Middle frontal gyrus (tissue), 1 donor: Measurements from ENCODE around the gene LAMA3.
"Not testable (repeated sequence)": the region's sequence is repeated elsewhere in the genome, so short reads cannot be mapped to it uniquely, and the experiment has no call there.

ENCODE experiments used
- DNase-seq: peaks from one replicate; pipeline ENCODE4 v3.0.0-alpha.2; 2015; ENCODE audit warnings: low spot score; ENCODE audit errors: extremely low spot score

Gene LAMA3

DNA sequence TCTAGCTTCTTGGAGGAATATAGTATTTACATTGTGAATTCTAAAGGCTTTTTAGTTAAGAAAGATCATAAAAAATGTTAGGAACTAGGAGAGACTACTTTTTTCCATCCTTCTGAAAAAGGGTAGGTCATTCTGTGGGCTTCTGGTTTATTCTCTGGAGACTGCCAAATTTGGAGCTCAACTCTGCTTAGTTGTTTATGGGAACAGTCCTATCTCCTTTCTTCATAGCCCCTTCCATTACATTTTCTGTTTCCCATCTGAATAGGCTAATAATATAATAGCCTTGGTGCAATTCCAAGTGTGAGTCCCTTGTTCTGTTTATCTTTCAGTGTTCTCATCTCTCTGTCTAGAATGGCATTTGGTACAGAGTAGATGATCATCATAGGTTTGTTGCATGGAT lies 15.6 kb downstream of the LAMA3 start:
- DNase-seq = no peak

DNA sequence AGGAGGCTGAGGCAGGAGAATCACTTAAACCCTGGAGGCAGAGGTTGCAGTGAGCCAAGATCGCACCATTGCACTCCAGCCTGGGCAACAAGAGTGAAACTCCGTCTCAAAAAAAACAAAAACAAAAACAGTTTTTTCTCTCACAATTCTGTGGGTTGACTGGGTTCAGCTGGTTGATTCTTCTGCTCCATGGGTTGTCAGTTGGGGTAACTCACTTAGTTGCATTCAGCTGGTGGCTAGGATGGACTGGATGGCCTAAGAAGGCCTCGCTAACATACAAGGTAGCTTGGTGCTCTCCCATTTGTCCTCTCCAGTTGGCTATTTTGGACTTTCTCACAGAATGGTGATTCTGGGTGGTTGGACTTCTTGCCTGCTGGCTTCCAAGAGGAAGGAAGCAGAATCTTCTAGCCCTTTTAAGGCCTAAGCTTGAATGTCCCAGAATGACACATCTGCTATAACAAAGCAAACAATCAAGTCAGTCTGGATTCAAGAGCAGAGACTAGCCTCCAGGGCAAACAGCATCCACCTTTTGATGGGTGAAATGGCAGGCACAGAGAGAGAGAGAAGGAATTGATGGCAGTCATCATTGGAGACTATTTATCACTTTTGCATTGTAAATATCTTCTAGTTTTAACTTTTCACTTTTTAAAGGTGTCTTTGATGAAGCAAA lies 17.9 kb downstream of the LAMA3 start:
- DNase-seq = no peak

DNA sequence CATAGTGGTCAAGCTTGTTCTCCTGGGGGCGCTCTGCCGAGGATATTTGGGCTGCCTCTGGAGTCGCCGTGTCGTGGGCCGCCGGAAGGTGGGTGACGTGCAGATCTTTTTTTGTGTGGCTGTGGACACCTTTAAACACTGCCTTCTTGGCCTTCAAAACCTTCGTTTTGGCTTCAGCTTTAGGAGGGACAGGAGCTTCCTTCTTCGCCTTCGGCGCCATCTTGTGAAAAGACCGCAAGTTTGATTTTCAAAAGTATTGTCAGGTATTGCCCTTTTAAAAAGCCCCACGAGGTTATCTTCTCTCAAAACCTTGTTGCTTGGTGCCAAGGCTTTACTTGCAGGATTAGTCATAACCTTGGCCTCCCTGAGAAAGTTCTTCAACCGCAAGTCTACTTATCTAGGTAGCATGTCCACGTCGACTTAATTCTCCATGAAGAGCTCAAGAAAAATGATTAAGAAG lies 20.8 kb downstream of the LAMA3 start:
- DNase-seq = no peak

DNA sequence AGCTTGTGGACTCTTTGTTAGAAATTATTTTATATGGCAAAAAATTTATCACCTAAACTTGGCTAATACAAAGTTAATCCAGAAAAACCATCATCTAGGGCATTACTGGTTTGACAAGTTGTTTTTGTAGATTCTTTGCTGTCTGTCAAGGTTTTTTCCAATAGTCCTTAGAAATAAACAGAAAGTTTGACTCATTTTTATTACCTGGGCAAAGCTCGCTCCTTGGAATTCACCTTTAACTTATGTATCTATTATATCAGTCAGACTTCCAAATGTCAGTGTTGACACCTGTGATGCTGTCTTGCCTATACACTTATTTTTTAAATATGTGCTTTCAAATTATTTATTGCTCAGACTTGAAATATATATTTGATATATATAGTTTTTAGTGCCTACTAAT lies 21.7 kb downstream of the LAMA3 start:
- no peak for DNase-seq

DNA sequence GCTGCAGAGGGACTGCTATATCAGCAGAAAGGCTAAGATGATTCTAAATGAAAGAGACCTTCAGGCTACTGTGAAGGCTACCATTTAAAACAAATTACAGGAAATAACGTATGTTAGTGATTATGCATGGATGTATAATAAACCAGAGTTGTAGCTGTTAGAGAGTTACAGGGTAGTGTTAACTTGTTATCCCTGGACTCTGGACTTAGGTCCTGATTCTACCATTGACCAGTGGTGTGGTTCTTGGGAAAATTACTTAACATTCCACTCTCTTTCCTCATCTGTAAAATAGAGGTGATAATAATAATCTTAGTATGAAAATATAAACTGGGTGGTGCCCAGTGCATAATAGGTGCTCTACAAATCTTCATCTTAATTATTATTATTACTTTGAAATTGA lies 22.2 kb downstream of the LAMA3 start:
- DNase-seq = no peak

DNA sequence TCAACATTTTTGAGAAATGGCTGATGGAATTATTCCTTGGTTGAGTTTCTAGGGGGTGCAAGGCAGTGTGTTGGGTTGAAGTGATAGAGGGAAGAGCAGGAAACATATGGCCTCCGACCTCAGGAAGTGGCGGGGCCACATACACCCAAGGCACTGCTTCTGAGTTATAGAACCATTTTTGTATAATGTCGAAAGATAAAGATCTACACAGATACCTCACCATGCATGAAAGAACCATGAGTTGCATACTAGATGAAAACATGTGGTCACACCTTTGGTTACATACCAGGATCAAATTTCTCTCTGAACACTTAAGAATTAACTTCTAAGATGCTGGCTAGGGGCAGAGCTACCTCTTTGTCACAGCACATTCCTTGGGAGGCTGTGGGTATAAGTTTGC lies 23.2 kb downstream of the LAMA3 start:
- no peak for DNase-seq

DNA sequence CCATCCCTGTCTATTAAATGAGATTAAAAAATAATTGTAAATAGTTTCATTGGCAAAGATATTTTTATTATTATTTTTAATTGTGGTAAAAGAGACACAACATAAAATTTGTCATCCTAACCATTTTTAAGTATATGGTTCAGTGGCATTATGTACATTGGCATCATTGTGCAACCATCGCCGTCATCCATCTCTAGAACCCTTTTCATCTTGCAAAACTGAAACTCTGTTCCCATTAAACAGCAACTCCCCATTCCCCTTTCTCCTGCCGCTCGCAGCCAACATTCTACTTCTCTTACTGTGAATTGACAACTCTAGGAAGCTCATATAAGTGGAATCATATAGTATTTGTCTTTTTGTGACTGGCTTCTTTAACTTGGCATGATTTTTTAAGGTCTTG lies 25.3 kb downstream of the LAMA3 start:
- DNase-seq = no peak

DNA sequence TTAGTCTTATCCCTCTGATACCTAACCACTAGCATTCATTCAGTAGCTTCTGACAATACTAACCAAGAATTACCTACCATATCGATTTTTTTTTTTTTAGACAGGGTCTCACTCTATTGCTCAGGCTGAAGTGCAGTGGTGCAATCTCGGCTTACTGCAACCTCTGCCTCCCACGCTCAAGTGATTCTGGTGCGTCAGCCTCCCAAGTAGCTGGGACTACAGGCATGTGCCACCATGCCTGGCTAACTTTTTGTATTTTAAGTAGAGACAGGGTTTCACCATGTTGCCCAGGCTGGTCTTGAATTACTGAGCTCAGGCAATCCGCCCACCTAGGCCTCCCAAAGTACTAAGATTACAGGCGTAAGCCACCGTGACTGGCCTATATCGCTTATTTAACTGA lies 26.8 kb downstream of the LAMA3 start:
- DNase-seq = not testable (repeated sequence)

DNA sequence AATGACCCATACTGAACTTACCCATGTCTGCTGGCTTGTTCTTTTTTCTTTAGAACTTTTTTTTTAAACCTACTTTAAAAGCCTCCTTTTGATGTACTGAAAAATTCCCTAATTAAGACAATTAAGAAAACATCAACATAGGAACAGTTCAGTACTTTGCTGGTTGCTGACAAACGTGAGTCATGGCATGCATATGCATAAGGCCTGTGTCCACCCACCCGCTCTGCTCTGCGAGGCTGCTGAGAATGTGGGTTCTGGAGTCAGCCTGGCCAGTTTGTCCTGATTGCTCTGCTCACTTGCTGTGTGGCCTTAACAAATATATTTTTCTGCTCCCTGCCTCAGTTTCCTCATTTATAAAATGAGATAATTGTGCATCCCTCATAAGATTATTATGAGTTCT lies 27.3 kb downstream of the LAMA3 start:
- DNase-seq = peak; percentile 29

DNA sequence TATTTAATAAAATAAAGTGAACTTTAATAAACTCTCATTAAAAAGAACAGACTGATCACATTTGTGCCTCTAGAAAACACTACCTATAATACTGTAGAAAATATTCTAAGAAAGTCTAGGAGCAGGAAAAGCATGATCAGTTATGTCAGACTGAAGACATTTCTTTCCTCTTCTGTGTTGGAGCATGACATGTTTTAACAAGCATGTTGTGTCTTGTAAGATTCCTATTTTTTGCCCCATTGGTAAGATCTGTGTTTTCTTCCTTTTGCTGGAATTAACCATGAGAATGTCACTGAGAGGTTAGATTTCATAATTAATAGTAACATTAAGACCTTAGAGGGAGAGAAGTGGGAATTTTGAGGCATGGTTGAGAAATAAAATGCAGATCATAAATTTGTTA lies 27.7 kb downstream of the LAMA3 start:
- DNase-seq = no peak

DNA sequence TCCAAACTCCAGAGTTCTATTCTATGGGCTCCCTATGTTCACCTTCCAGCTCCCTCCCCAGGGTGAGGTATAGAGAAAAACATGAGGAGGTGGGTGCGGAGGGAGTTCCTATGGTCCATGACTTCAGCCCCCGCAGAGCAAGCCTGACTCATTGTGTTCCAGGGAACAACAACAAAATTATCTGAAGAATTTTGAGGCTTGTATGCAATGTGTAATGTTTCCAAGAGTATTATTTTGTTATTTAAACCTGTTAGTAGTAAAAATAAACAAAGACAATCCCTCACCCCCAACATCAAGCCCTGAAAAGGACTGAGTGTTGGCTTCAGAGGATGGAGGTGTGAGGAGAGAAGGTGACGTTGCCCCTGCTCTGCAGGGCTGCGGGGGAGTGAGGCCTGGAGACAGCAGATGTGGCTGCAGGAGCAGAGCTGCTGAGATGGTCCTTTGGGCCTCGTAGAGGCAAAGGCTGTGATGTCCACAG lies 29.0 kb downstream of the LAMA3 start:
- DNase-seq = no peak

DNA sequence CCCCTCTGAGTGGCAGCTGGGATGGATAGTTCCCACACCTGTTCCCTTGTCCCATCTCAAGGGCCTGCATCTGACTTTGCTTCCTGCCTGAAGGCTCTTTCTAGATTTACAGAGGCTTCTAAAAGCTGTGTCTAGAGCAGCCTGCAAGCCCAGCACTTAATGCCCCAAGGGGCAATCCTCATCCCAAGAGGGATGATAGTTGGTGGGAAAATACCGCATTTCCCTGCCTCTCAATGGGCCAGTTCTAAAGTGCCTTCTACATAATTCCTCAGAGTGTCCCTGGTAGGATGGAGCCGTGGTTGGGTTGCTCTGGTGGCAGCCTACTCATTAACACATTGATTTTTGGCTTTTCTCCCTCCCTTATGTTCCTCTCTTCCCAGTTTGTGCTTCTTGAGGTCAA lies 29.5 kb downstream of the LAMA3 start:
- no peak for DNase-seq

DNA sequence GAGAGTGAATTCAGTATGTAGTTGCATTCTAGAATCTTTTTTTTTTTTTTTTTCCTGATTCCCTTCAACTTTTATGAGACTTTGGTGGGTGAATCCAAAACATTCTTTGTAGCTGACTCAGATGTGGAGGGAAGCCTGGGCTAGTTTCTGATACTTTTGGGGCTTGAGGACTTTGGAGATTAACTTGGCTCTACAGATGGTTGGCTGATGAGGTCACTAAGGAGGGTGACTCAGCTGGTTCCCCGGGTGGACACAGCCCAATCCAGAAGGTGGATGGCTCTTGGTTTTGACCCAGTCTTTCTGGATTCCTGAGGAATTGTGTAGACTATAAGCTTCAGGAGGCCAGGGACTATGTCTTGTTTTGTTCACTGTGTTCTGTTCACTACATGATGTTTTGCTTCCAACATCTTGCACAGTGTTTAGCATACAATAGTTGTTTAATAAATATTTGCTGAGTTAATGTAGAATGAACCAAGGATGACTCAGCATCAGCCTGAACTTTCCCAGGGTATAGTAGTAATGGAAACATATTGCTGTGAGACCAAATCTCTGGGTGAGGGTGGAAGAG lies 30.5 kb downstream of the LAMA3 start:
- DNase-seq = no peak

DNA sequence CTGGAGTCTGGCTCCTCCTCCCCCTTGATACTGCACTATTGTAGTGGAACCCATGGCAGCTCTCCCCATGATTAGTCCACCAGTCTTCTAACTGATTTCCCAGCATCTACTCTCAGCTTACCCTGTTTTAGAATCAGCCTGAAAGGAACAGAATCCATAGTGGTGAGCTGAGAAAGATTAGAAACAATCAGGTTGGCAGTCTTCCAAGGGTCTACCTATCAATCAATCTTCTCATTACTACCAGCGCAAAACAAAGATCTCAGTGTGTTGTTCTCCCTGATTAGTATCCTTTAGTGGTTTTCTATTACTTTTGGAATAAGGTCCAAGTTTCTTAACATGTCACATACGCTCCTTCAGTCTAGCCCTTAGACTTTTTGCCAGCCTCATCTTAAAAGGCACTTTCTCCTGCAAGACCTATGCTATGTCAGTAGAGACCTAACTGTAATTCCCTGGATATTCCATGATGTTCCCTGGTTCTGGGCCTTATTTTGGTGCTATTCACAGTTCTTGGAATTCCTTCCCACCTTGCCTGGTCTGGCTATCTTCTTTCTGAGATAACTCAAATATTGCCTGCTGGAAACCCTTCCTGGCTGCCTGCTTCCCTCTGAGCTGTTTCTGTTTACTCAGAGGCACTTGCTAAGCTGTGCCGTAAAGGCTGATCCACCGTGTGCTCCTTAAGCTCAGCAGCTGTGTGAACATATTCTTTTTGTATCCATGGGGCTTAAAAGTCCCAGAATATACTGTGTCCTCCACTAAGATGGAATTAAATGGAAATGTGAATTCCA lies 32.6 kb downstream of the LAMA3 start:
- DNase-seq = no peak

DNA sequence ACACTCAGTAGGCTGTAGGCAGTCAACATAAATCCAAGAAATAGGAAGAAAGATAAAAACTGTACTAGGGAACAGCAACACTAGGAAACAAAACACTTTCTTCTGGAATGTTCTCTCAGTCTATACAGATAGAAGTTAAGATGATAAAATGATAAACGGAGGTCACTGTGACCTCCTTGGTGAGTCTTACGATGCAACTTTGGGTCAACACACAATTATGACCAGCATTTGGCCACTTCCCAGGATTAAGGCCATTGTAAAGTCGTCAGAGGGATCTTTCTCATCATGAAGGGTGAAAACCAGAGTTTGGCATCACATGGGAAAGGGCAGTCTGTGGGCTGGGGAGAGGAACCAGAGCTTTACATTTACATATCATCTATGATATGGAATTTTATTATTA lies 33.4 kb downstream of the LAMA3 start:
- DNase-seq = no peak

DNA sequence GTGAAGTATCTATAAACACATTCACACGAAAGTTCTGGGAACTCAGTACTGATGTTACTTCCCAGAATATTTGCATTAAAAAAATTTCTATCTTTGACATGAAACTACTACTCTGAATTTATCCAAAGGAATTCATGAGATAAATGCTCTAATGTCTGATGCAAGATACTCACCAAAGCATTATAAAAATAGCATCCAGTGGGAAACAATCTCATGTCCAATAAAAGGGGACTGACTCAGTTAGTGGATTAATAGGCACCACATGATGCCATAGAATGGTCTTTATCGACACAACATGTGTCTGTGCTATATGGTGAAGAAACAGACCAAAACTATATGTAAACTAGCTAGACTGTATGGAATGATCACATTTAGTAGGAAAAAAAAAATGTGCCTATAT lies 33.9 kb downstream of the LAMA3 start:
- no peak for DNase-seq

DNA sequence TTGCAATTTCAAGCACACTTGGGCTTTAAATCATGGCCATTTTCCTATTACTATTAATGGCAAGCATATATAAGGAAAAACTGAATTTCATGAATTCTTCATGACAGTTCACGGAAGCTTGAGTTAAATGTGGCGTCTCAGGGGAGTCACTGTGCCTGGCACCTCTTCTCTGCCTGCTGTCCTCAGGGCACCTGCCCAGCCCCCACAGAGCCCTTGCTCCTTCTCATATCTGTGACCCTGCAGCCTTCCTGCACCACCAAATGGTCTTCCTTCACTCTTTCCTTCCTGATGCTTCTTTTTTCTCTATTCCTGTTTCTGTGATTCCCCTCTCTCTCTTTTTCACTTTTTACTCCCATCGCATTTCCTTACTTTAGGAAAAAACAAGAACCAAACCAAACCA lies 35.4 kb downstream of the LAMA3 start:
- no peak for DNase-seq

DNA sequence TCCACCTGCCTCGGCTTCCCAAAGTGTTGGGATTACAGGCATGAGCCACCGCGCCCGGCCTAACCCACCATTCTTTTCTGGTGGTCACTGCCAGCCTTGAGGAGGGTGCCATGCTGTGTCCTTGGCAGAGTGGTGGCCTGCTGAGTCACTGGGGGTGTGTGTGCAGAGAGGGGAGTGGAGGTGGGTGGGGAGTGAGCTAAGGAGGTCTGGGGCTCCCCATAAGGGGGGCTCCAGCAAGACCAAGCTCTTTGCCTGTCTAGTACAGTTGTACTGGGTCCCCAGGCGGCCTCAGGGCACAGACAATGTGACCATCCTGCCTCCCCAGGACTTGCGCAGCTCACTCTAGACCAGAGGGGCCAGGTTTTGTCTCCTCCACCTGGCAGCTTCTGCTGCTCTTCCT lies 36.1 kb downstream of the LAMA3 start:
- DNase-seq = no peak

DNA sequence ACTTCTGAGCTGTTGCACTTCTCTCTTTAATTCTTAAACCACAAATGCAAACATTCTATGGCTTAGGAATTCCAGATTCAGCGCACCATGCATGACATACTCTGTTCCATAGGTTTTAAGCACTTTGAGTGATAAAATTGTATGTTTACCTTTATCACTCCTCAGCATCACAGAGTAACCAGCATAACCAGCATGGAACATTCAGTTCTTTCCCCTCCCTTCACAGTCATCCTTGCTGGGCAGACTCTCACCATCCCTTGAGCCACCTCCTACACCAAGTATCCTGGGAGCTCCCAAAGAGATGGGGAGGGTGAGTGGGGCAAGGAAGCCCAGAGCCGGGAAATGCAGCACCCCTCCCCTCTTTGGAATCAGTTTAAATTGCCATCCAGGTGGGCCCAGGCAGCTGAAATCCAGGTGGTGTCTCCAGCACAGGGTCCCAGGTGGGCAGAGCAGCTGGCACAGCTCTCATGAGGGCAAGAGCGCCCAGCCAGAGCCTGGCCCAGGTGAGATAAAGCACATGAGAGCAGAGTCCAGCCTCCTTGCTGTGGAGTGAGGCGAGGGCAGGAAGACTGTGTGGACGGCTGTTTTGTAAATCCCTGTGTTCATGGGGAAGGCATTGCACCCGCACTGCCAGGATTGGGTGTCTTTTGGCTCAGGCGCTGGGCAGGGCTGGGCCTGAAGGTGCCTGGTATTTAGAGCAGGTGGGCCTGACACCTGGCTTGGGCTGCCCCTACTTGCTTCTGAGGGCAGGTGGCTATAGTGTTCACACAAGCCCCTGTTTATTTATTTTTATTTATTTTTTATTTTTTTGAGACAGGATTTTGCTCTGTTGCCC lies 36.8 kb downstream of the LAMA3 start:
- DNase-seq = no peak

DNA sequence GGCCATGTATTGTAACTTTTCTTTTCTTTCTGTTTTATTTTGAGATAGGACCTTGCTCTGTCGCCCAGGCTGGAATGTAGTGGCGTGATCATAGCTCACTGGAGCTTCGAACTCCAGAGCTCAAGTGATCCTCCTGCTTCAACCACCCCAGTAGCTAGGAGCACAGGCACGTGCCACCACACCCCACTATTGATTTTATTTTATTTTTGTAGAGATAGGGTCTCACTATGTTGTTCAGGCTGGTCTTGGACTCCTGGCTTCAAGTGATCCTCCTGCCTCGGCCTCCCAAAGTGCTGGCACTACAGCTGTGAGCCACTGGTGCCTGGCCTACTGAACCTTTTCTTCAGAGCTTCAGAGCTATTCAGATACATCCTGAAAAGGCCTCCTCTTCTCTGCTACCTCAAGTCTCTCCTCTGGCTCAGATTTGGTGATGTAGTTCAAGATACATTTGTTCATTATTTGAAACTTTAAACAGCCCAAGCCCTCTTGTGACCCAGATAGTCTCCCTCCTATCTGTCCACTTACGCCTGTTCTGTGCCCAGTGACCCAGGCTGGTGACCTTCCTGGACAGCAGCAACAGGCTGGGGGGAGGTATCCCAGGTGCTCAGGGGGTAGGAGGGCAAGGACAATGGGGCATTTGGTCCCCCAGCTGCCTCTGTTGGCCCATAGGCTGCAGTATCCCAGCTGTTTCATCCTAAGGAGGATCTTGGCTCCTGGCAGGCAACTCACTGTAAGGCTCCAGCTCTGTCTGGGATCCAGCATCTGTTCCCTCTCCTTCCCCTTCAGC lies 38.6 kb downstream of the LAMA3 start:
- no peak for DNase-seq

DNA sequence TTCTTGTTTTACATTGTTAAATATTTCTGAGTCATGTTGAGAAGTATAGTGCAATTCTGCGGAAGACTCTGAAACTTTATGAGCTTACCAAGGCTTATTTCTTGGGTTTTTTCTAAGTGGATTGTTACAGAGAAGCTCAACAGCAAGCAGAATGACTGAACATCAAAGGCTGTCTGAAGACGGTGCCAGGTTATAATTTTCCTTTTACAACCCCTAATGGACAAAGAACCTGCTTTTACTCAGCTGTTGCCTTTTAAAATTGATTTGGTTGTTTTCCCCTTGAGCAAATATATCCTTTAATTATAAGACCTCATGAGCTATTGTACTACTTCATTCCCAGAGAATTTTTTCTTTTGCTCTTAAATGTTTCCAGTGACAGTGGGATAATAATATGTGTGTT lies 41.6 kb downstream of the LAMA3 start:
- DNase-seq = no peak
